ENCODE data around the gene TMEM109.
A peak's percentile ranks its signal among the peaks of the same experiment; 100 is the strongest.

Gene TMEM109

GRCh38 chr11:60939855-60940254 is 25.9 kb downstream of the TMEM109 start:
- Histone ChIP-seq H3K23ac (ENCODE audit: low read length) (no peak overlapping the region), H2AFZ (ENCODE audit: insufficient read depth, low read length, poor library complexity) (no peak overlapping the region), H3K4me2 (ENCODE audit: low read length) (no peak overlapping the region), H3K27me3 (ENCODE audit: insufficient read depth, low read length) (no peaks in the 10 kb centered on the region), H3K9me3 (ENCODE audit: insufficient read depth, low read depth, low read length) (no peaks in the 10 kb centered on the region), H4K8ac (ENCODE audit: low read depth, low read length) (no peak overlapping the region), H3K4me3 (ENCODE audit: low read depth, low read length) (no peak overlapping the region), H3K4me1 (ENCODE audit: control insufficient read depth in 1 of 2, insufficient read depth in 2 of 2, low read length in 2 of 2) (peaks cover 21 to 22% of the 10 kb centered on the region in 2 experiments), H3K79me1 (ENCODE audit: low read length) (peaks cover 11% of the 10 kb centered on the region), H3K14ac (ENCODE audit: low read length) (no peak overlapping the region), H2AK5ac (ENCODE audit: low read length) (no peak overlapping the region), H2BK5ac (ENCODE audit: low read depth, low read length, poor library complexity) (no peak overlapping the region), H3K27ac (ENCODE audit: low read depth, low read length) (no peak overlapping the region), H2BK12ac (ENCODE audit: low read length) (no peak overlapping the region), H3K79me2 (ENCODE audit: control insufficient read depth, insufficient read depth, low read length, poor library complexity) (no peaks in the 10 kb centered on the region), H3K9ac (ENCODE audit: low read length) (no peak overlapping the region), H3K36me3 (ENCODE audit: control insufficient read depth in 1 of 2, insufficient read depth in 2 of 2, low read length in 2 of 2) (peaks cover 20 to 25% of the 10 kb centered on the region in 2 experiments), H2BK120ac (ENCODE audit: insufficient read depth, low read length, poor library complexity) (no peak overlapping the region), H4K91ac (ENCODE audit: low read depth, low read length) (no peak overlapping the region), H4K12ac (ENCODE audit: low read depth, low read length) (no peak overlapping the region), H3K4ac (ENCODE audit: low read depth, low read length) (no peak overlapping the region), H3K18ac (ENCODE audit: low read length) (no peak overlapping the region)
- no CpG with 5 or more reads among the region's 2 CpGs for WGBS (ENCODE audit: extremely low coverage, insufficient coverage, insufficient read length)
- DNase-seq, result peak; percentile 68 to 85

- H3K4me3 ChIP-seq (ENCODE audit: low read depth, low read length), result no peak overlapping the region
- H3K27me3 ChIP-seq (ENCODE audit: insufficient read depth, low read length), result no peaks in the 10 kb centered on the region
- no peak overlapping the region for H2AFZ ChIP-seq (ENCODE audit: insufficient read depth, low read length, poor library complexity)
- H4K12ac ChIP-seq (ENCODE audit: low read depth, low read length), result no peak overlapping the region
- no peaks in the 10 kb centered on the region for H3K9me3 ChIP-seq (ENCODE audit: insufficient read depth, low read depth, low read length)
- H3K79me1 ChIP-seq (ENCODE audit: low read length), result peaks cover 11% of the 10 kb centered on the region
- H3K4me2 ChIP-seq (ENCODE audit: low read length), result no peak overlapping the region
- H3K79me2 ChIP-seq (ENCODE audit: control insufficient read depth, insufficient read depth, low read length, poor library complexity), result no peaks in the 10 kb centered on the region
- H3K14ac ChIP-seq (ENCODE audit: low read length), result peak overlapping the region; percentile 19
- H3K4me1 ChIP-seq (ENCODE audit: control insufficient read depth in 1 of 2, insufficient read depth in 2 of 2, low read length in 2 of 2), result peaks cover 21 to 22% of the 10 kb centered on the region in 2 experiments
- H3K4ac ChIP-seq (ENCODE audit: low read depth, low read length), result no peak overlapping the region
- H2BK12ac ChIP-seq (ENCODE audit: low read length), result peak overlapping the region; percentile 7
- DNase-seq, result peak in 1 of 2 donors; percentile 41
- H2AK5ac ChIP-seq (ENCODE audit: low read length), result no peak overlapping the region
- H3K18ac ChIP-seq (ENCODE audit: low read length), result no peak overlapping the region
- H4K91ac ChIP-seq (ENCODE audit: low read depth, low read length), result no peak overlapping the region
- H3K9ac ChIP-seq (ENCODE audit: low read length), result no peak overlapping the region
- peaks cover 7 to 8% of the 10 kb centered on the region in 2 experiments for H3K36me3 ChIP-seq (ENCODE audit: control insufficient read depth in 1 of 2, insufficient read depth in 2 of 2, low read length in 2 of 2)
- no peak overlapping the region for H2BK120ac ChIP-seq (ENCODE audit: insufficient read depth, low read length, poor library complexity)
- H3K23ac ChIP-seq (ENCODE audit: low read length), result no peak overlapping the region
- H3K27ac ChIP-seq (ENCODE audit: low read depth, low read length), result peak overlapping the region; percentile 24
- no CpG with 5 or more reads among the region's 6 CpGs for WGBS (ENCODE audit: extremely low coverage, insufficient coverage, insufficient read length)
- peak overlapping the region; percentile 5 for H2BK5ac ChIP-seq (ENCODE audit: low read depth, low read length, poor library complexity)
- peak overlapping the region; percentile 18 for H4K8ac ChIP-seq (ENCODE audit: low read depth, low read length)
Measured at GRCh38 chr11:60941371-60942119, 27.6 kb downstream of the TMEM109 start.

GRCh38 chr11:60942219-60942618 is 28.3 kb downstream of the TMEM109 start:
- Histone ChIP-seq H4K12ac (ENCODE audit: low read depth, low read length) (no peak overlapping the region), H3K79me2 (ENCODE audit: control insufficient read depth, insufficient read depth, low read length, poor library complexity) (no peaks in the 10 kb centered on the region), H3K14ac (ENCODE audit: low read length) (peak overlapping the region; percentile 19), H2BK5ac (ENCODE audit: low read depth, low read length, poor library complexity) (peak overlapping the region; percentile 5), H3K4me2 (ENCODE audit: low read length) (no peak overlapping the region), H3K79me1 (ENCODE audit: low read length) (peaks cover 11% of the 10 kb centered on the region), H2AFZ (ENCODE audit: insufficient read depth, low read length, poor library complexity) (no peak overlapping the region), H3K4me1 (ENCODE audit: control insufficient read depth in 1 of 2, insufficient read depth in 2 of 2, low read length in 2 of 2) (peaks cover 21 to 22% of the 10 kb centered on the region in 2 experiments), H4K8ac (ENCODE audit: low read depth, low read length) (peak overlapping the region; percentile 18), H3K27ac (ENCODE audit: low read depth, low read length) (peak overlapping the region; percentile 38), H2AK5ac (ENCODE audit: low read length) (no peak overlapping the region), H3K36me3 (ENCODE audit: control insufficient read depth in 1 of 2, insufficient read depth in 2 of 2, low read length in 2 of 2) (peaks cover 1% of the 10 kb centered on the region in 2 experiments), H2BK120ac (ENCODE audit: insufficient read depth, low read length, poor library complexity) (no peak overlapping the region), H3K9ac (ENCODE audit: low read length) (no peak overlapping the region), H3K27me3 (ENCODE audit: insufficient read depth, low read length) (no peaks in the 10 kb centered on the region), H3K9me3 (ENCODE audit: insufficient read depth, low read depth, low read length) (no peaks in the 10 kb centered on the region), H2BK12ac (ENCODE audit: low read length) (no peak overlapping the region), H4K91ac (ENCODE audit: low read depth, low read length) (no peak overlapping the region), H3K4me3 (ENCODE audit: low read depth, low read length) (no peak overlapping the region), H3K4ac (ENCODE audit: low read depth, low read length) (no peak overlapping the region), H3K18ac (ENCODE audit: low read length) (no peak overlapping the region), H3K23ac (ENCODE audit: low read length) (no peak overlapping the region)
- WGBS (ENCODE audit: extremely low coverage, insufficient coverage, insufficient read length), result no CpG with 5 or more reads among the region's 4 CpGs
- peak; percentile 91 for DNase-seq

DNA sequence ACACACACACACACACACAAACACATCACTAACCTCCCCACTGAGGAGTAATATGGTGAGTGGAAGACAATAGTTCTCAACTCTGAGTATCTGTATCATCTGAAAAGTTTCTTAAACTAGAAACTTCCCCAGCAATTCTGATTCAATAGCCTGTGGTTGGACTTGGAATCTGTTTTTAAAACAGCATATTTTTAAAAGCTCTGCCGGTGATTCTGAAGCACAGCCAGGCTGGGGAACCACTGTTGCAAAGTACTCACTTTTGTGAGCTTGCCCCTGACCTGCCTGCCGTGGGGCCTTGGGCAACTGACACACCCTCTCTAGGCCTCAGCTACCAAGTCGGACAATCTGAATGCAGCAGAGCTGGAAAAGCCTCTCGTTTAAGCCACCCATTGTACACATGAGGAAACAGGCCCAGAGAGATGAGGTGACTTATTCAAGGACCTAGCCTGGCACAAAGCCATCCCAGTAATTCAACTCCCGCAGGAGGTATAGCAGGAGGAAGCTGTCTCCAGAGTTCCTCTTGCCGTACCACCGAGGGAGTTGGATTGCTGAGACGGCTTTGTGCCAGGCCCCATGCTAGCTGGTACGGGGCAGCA is 29.1 kb downstream of the TMEM109 start:
- H2AFZ ChIP-seq (ENCODE audit: insufficient read depth, low read length, poor library complexity), result no peak overlapping the region
- no CpG with 5 or more reads among the region's 9 CpGs for WGBS (ENCODE audit: extremely low coverage, insufficient coverage, insufficient read length)

More for the DNA sequence above, 29.1 kb downstream of the TMEM109 start:
- Histone ChIP-seq H3K4me1 (ENCODE audit: control insufficient read depth in 1 of 2, insufficient read depth in 2 of 2, low read length in 2 of 2) (peaks cover 21 to 22% of the 10 kb centered on the region in 2 experiments), H3K9me3 (ENCODE audit: insufficient read depth, low read depth, low read length) (no peaks in the 10 kb centered on the region), H4K91ac (ENCODE audit: low read depth, low read length) (peak overlapping the region; percentile 58), H4K8ac (ENCODE audit: low read depth, low read length) (no peak overlapping the region), H3K27ac (ENCODE audit: low read depth, low read length) (peak overlapping the region; percentile 38), H2BK5ac (ENCODE audit: low read depth, low read length, poor library complexity) (peak overlapping the region; percentile 11), H3K9ac (ENCODE audit: low read length) (no peak overlapping the region), H3K4me2 (ENCODE audit: low read length) (no peak overlapping the region), H3K4me3 (ENCODE audit: low read depth, low read length) (no peak overlapping the region), H3K79me1 (ENCODE audit: low read length) (peaks cover 11% of the 10 kb centered on the region), H3K14ac (ENCODE audit: low read length) (peak overlapping the region; percentile 74), H4K12ac (ENCODE audit: low read depth, low read length) (no peak overlapping the region), H3K27me3 (ENCODE audit: insufficient read depth, low read length) (no peaks in the 10 kb centered on the region), H3K79me2 (ENCODE audit: control insufficient read depth, insufficient read depth, low read length, poor library complexity) (no peaks in the 10 kb centered on the region), H2BK120ac (ENCODE audit: insufficient read depth, low read length, poor library complexity) (peak overlapping the region; percentile 64), H2BK12ac (ENCODE audit: low read length) (peak overlapping the region; percentile 51), H3K36me3 (ENCODE audit: control insufficient read depth in 1 of 2, insufficient read depth in 2 of 2, low read length in 2 of 2) (no peaks in the 10 kb centered on the region), H2AK5ac (ENCODE audit: low read length) (peak overlapping the region; percentile 39), H3K23ac (ENCODE audit: low read length) (no peak overlapping the region), H3K4ac (ENCODE audit: low read depth, low read length) (no peak overlapping the region), H3K18ac (ENCODE audit: low read length) (peak overlapping the region; percentile 69)
- DNase-seq, result peak; percentile 84 to 88

Data from trophoblast cell (in vitro differentiated cells and primary cell).